GM12878 (cell line): ENCODE results near the gene TNFSF15. TPM values are rescaled to one million over a fixed set of nuclear protein-coding genes. Genes with fewer than 3 reads are reported as not detected.

ENCODE experiments used
- ATAC-seq: fragments of 200-7000 bp; cut with Tn5 transposase; 3 replicates; pipeline ENCODE4 v1.9.1; 2020; ENCODE audit warnings: mild to moderate bottlenecking, moderate library complexity
- BruUV-seq: library from RNA; stranded (reverse); fragments of 400-500 nt; replicated peaks from 2 replicates; lab custom pipeline; 2021; lab: Mats Ljungman, UMichigan
- CTCF ChIA-PET: fragments of 300-600 bp; sonication (Branson Sonifier 250); formaldehyde crosslinking; extraction: SDS; loops from one replicate; lab custom pipeline; 2021; ENCODE audit warnings: inconsistent platforms; lab: Yijun Ruan, JAX
- POLR2A ChIA-PET: fragments of 350-600 bp; formaldehyde crosslinking; extraction: SDS; loops from one replicate; lab custom pipeline; 2021; ENCODE audit warnings: inconsistent platforms; lab: Charles Lee
- RAD21 ChIA-PET: fragments of 300-600 bp; sonication (Branson Sonifier 250); formaldehyde crosslinking; loops from one replicate; lab custom pipeline; 2023; ENCODE audit warnings: antibody characterized with exemption; ENCODE audit not compliant: unreplicated experiment; lab: Charles Lee
- SMC1A ChIA-PET: fragments of 300-600 bp; sonication (Branson Sonifier 250); formaldehyde crosslinking; loops from one replicate; lab custom pipeline; 2023; ENCODE audit not compliant: unreplicated experiment, uncharacterized antibody; lab: Charles Lee
- DNase-seq: peaks from one replicate; pipeline ENCODE4 v3.0.0-alpha.2; 2011; ENCODE audit warnings: low read depth, low spot score
- FAIRE-seq: peaks from 3 replicates; lab custom pipeline; 2011; peaks lifted over from hg19 to GRCh38; lab: Jason Lieb, UNC
- H2AFZ ChIP-seq: 2 replicates; pipeline ENCODE4 v1.6.0; 2011; ENCODE audit warnings: low read depth, low read length, control low read depth; ENCODE audit not compliant: control insufficient read depth
- H3K27ac ChIP-seq: 2 replicates; pipeline ENCODE4 v1.5.1; 2011; ENCODE audit warnings: control low read depth; ENCODE audit not compliant: control insufficient read depth, insufficient read depth
- H3K27me3 ChIP-seq, 2 experiments: replicated peaks in 1 of 2; 2 replicates each; pipeline versions ENCODE4 v1.6.0 to v1.6.1; 2011; ENCODE audit warnings: low read length in 1 of 2; ENCODE audit not compliant: control insufficient read depth in 2 of 2, insufficient read depth in 2 of 2
- H3K36me3 ChIP-seq, 2 experiments: 2 replicates each; pipeline ENCODE4 v1.5.1; 2011; ENCODE audit warnings: low read length in 1 of 2; ENCODE audit not compliant: control insufficient read depth in 2 of 2, insufficient read depth in 2 of 2
- H3K4me1 ChIP-seq: 2 replicates; pipeline ENCODE4 v1.6.1; 2011; ENCODE audit warnings: mild to moderate bottlenecking, low read length, moderate library complexity, mixed read lengths; ENCODE audit not compliant: control insufficient read depth, insufficient read depth
- H3K4me2 ChIP-seq: 2 replicates; pipeline ENCODE4 v1.6.0; 2011; ENCODE audit warnings: control low read depth; ENCODE audit not compliant: control insufficient read depth, insufficient read depth
- H3K4me3 ChIP-seq: fragments of 200-600 bp; sonication (generic); 2 replicates; pipeline ENCODE4 v1.5.1; 2016
- H3K79me2 ChIP-seq: 2 replicates; pipeline ENCODE4 v1.6.0; 2011; ENCODE audit warnings: low read length; ENCODE audit not compliant: control insufficient read depth, insufficient read depth
- H3K9ac ChIP-seq: 2 replicates; pipeline ENCODE4 v1.8.0; 2011; ENCODE audit warnings: low read length, control low read depth, mixed read lengths; ENCODE audit not compliant: control insufficient read depth, insufficient read depth
- H3K9me3 ChIP-seq: replicated peaks from 3 replicates; pipeline ENCODE4 v1.5.1; 2011; ENCODE audit warnings: mild to moderate bottlenecking, low read length; ENCODE audit not compliant: control insufficient read depth, insufficient read depth
- H4K20me1 ChIP-seq: 2 replicates; pipeline ENCODE4 v1.6.0; 2011; ENCODE audit not compliant: control insufficient read depth, insufficient read depth
- CREB1 ChIP-seq: IDR thresholded peaks from 2 replicates; pipeline ENCODE4 v1.6.1; 2012; ENCODE audit warnings: low read depth, mild to moderate bottlenecking, inconsistent platforms
- HDGF ChIP-seq: fragments of 450-650 bp; IDR thresholded peaks from 2 replicates; pipeline ENCODE4 v1.6.1; 2016; ENCODE audit warnings: antibody characterized with exemption
- LARP7 ChIP-seq: fragments of 450-650 bp; IDR thresholded peaks from 2 replicates; pipeline ENCODE4 v1.6.1; 2017; ENCODE audit warnings: mild to moderate bottlenecking
- MEF2A ChIP-seq: IDR thresholded peaks from 2 replicates; pipeline ENCODE4 v1.6.1; 2011; ENCODE audit warnings: low read depth, mild to moderate bottlenecking, low read length, moderate library complexity; ENCODE audit not compliant: insufficient read depth
- NFIC ChIP-seq: IDR thresholded peaks from 2 replicates; pipeline ENCODE4 v1.6.1; 2012; ENCODE audit warnings: low read depth, mild to moderate bottlenecking, inconsistent platforms, low read length, moderate library complexity
- POLR2AphosphoS2 ChIP-seq: IDR thresholded peaks from 2 replicates; pipeline ENCODE4 v1.6.1; 2011; ENCODE audit warnings: low read depth, mild to moderate bottlenecking, low read length, improper control_type of control experiment, moderate library complexity
- SIN3A ChIP-seq: IDR thresholded peaks from 2 replicates; pipeline ENCODE4 v1.6.1; 2012; ENCODE audit warnings: low read depth, low read length, improper control_type of control experiment
- TBL1XR1 ChIP-seq: IDR thresholded peaks from 2 replicates; pipeline ENCODE4 v1.6.1; 2012; ENCODE audit warnings: low read depth, low read length, improper control_type of control experiment
- TCF3 ChIP-seq: IDR thresholded peaks from 2 replicates; pipeline ENCODE4 v1.6.1; 2012; ENCODE audit warnings: low read depth, mild to moderate bottlenecking, low read length, borderline replicate concordance; ENCODE audit not compliant: insufficient read depth
- WGBS: methylation state at CpG from one replicate; pipeline ENCODE4 v1.1.6; 2016; ENCODE audit warnings: low lambda C conversion rate; ENCODE audit not compliant: insufficient replicate concordance, insufficient coverage; ENCODE audit errors: missing lambda C conversion rate; 5-methylcytosine and 5-hydroxymethylcytosine counted together
- in situ Hi-C: fragments of 300-500 bp; cut with MboI; formaldehyde crosslinking; loops from 9 replicates; pipeline ENCODE4 v1.14.3; 2018; ENCODE audit warnings: mixed read lengths
- intact Hi-C: fragments of 100-400 bp; cut with micrococcal nuclease; formaldehyde crosslinking; loops from one replicate; pipeline ENCODE4 v1.14.2; 2022; ENCODE audit not compliant: unreplicated experiment
- polyA plus RNA-seq, 11 experiments: library from polyadenylated mRNA; depleted of rRNA in 4 of 11; unstranded in 6 of 11; stranded (reverse) in 5 of 11; fragments of >200 nt; fragmentation: Nextera tagmentation in 4 of 11; fragmentation: Illumina TruSeq in 1 of 11; extraction: Ambion mirVana in 4 of 11; extraction: Trizol in 1 of 11; gene quantifications; 1 replicate in 1 of 11; 2 replicates in 10 of 11; pipeline versions ENCODE4 v1.2.1 to v1.2.3, GENCODE V29; 2011 to 2016; ENCODE audit warnings: inconsistent platforms in 2 of 11, missing spikeins in 2 of 11, low read depth in 1 of 11
- total RNA-seq, 4 experiments: library from RNA; depleted of rRNA in 3 of 4; stranded (reverse); fragments of >200 nt in 3 of 4; fragmentation: Illumina TruSeq in 1 of 4; extraction: Trizol in 1 of 4; gene quantifications; 2 replicates each; pipeline versions ENCODE4 v1.2.1 to v1.2.3, GENCODE V29; 2013 to 2021
- TF ChIP-seq, protein P1 (sequence below): fragments of 450-650 bp; IDR thresholded peaks from 2 replicates; pipeline ENCODE4 v1.6.1; 2016; ENCODE audit warnings: mild to moderate bottlenecking
- TF ChIP-seq, protein P2 (sequence below): fragments of 450-650 bp; IDR thresholded peaks from 2 replicates; pipeline ENCODE4 v1.6.1; 2018; ENCODE audit warnings: mild to moderate bottlenecking, low read depth, moderate library complexity; ENCODE audit not compliant: partially characterized antibody

Gene TNFSF15
- total and polyA plus RNA-seq, 10 of the 15 experiments (the other 5 are each of a cell fraction or from before 2014, with no cell fraction given), result 0.03 TPM; not detected in 9

DNA sequence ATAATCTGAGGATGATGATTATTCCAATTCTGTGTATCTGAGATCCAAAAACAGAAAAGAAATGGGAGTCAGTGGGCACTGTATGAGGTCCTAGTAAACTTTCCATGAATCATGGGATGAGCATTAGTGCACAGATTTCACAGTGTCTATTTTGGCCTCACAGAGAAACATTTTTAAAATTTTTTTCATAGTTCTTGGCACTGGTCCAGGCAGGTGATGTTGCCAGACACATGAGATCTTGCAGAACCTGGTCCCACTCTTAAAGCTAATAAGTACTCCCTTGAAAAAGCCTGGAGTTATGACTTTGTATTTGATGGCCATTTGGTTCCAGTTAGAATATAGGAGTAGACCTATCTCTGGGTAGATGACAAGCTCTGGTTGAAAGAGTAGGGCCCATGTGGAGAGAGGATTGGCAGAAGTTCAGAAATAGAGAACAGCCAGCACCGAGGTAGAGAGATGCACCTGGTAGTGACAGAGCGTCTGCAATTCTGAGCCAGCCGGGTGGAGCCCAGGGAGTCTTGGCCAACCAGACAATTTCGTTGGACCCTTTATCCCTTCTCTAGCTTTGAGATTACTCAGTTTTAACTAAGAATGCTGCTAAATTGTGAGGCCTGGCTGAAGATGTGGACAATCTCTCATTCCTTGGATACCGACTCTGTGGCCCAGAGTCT lies 6.3 kb upstream of the TNFSF15 start:
- TF ChIP-seq CREB1 (no peak), LARP7 (no peak), NFIC (no peak), TBL1XR1 (no peak), SIN3A (no peak), HDGF (no peak), POLR2AphosphoS2 (no peak), MEF2A (no peak), TCF3 (no peak)
- TF ChIP-seq, protein P1, sequence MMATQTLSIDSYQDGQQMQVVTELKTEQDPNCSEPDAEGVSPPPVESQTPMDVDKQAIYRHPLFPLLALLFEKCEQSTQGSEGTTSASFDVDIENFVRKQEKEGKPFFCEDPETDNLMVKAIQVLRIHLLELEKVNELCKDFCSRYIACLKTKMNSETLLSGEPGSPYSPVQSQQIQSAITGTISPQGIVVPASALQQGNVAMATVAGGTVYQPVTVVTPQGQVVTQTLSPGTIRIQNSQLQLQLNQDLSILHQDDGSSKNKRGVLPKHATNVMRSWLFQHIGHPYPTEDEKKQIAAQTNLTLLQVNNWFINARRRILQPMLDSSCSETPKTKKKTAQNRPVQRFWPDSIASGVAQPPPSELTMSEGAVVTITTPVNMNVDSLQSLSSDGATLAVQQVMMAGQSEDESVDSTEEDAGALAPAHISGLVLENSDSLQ, result no peak
- TF ChIP-seq, protein P2, sequence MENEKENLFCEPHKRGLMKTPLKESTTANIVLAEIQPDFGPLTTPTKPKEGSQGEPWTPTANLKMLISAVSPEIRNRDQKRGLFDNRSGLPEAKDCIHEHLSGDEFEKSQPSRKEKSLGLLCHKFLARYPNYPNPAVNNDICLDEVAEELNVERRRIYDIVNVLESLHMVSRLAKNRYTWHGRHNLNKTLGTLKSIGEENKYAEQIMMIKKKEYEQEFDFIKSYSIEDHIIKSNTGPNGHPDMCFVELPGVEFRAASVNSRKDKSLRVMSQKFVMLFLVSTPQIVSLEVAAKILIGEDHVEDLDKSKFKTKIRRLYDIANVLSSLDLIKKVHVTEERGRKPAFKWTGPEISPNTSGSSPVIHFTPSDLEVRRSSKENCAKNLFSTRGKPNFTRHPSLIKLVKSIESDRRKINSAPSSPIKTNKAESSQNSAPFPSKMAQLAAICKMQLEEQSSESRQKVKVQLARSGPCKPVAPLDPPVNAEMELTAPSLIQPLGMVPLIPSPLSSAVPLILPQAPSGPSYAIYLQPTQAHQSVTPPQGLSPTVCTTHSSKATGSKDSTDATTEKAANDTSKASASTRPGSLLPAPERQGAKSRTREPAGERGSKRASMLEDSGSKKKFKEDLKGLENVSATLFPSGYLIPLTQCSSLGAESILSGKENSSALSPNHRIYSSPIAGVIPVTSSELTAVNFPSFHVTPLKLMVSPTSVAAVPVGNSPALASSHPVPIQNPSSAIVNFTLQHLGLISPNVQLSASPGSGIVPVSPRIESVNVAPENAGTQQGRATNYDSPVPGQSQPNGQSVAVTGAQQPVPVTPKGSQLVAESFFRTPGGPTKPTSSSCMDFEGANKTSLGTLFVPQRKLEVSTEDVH, result no peak
- POLR2A ChIA-PET, result no interaction called here
- no peaks in the 10 kb centered on the region for H3K9me3 ChIP-seq
- no peaks in the 10 kb centered on the region for H3K79me2 ChIP-seq
- intact Hi-C loops (no loop called here), in situ Hi-C loops (no loop called here)
- ATAC-seq (no peak), DNase-seq (no peak), FAIRE-seq (no peak)
- H3K4me2 ChIP-seq, result no peak overlapping the region
- no TSS peak for BruUV-seq
- no peak overlapping the region for H3K9ac ChIP-seq
- 47% methylated on average over 5 of the region's 5 CpGs for WGBS
- H3K36me3 ChIP-seq, result no peaks in the 10 kb centered on the region
- no peak overlapping the region for H3K27ac ChIP-seq
- 0 out of 4 replicates have a peak, but pooled peaks cover 0 to 3% of the 10 kb centered on the region in 2 experiments for H3K27me3 ChIP-seq
- no peaks in the 10 kb centered on the region for H3K4me1 ChIP-seq
- RAD21 ChIA-PET, result no interaction called here
- CTCF ChIA-PET, result interaction anchor here (0.6 to 1.0 kb wide), 3 partner anchors 9 to 136 kb away, joined by 3 to 4 read pairs (median 3); no protein-coding TSS in a partner anchor
- no peaks in the 10 kb centered on the region for H4K20me1 ChIP-seq
- no peak overlapping the region for H3K4me3 ChIP-seq
- H2AFZ ChIP-seq, result no peak overlapping the region
- SMC1A ChIA-PET, result interaction anchor here (0.7 to 1.3 kb wide), 3 partner anchors 12 to 204 kb away, joined by 3 to 4 read pairs (median 3); no protein-coding TSS in a partner anchor
